Ishikawa (cell line): ENCODE results near the gene CEP41.

ENCODE experiments used
- CEBPB ChIP-seq: IDR thresholded peaks from 2 replicates; pipeline ENCODE4 v1.6.1; 2012
- CREB1 ChIP-seq: IDR thresholded peaks from 2 replicates; pipeline ENCODE4 v1.6.1; 2012; ENCODE audit warnings: low read depth
- EGR1 ChIP-seq: IDR thresholded peaks from 2 replicates; pipeline ENCODE4 v1.6.1; 2012
- MAX ChIP-seq: IDR thresholded peaks from 2 replicates; pipeline ENCODE4 v1.6.1; 2012
- NFIC ChIP-seq: IDR thresholded peaks from 2 replicates; pipeline ENCODE4 v1.6.1; 2012
- RAD21 ChIP-seq: IDR thresholded peaks from 2 replicates; pipeline ENCODE4 v1.6.1; 2012; ENCODE audit warnings: low read depth
- REST ChIP-seq: IDR thresholded peaks from 2 replicates; pipeline ENCODE4 v1.6.1; 2012; ENCODE audit warnings: low read depth, mild to moderate bottlenecking
- TAF1 ChIP-seq: IDR thresholded peaks from 2 replicates; pipeline ENCODE4 v1.6.1; 2012; ENCODE audit warnings: low read depth, mild to moderate bottlenecking
- TCF12 ChIP-seq: IDR thresholded peaks from 2 replicates; pipeline ENCODE4 v1.6.1; 2012; ENCODE audit warnings: low read depth
- TEAD4 ChIP-seq: IDR thresholded peaks from 2 replicates; pipeline ENCODE4 v1.6.1; 2012
- YY1 ChIP-seq: IDR thresholded peaks from 2 replicates; pipeline ENCODE4 v1.6.1; 2012; ENCODE audit warnings: low read depth
- ZBTB7A ChIP-seq: IDR thresholded peaks from 2 replicates; pipeline ENCODE4 v1.6.1; 2012; ENCODE audit warnings: low read depth

GRCh38 chr7:130490311-130490791, 49.5 kb upstream of the CEP41 start:
- TF ChIP-seq EGR1 (no peak), TEAD4 (no peak), CREB1 (no peak), CEBPB (no peak), TCF12 (no peak), MAX (no peak), RAD21 (no peak), ZBTB7A (no peak), YY1 (no peak), NFIC (no peak), TAF1 (no peak), REST (no peak)
